Measurements from ENCODE around the gene SMPD4. TPM values are rescaled to one million over a fixed set of nuclear protein-coding genes. Genes with fewer than 3 reads are reported as not detected.
"Not testable (repeated sequence)": the region's sequence is repeated elsewhere in the genome, so short reads cannot be mapped to it uniquely, and the experiment has no call there.

The SMPD4 gene
- total and polyA plus RNA-seq, 5 donors, result 19.9 to 24.8 (median 24.1) TPM

DNA sequence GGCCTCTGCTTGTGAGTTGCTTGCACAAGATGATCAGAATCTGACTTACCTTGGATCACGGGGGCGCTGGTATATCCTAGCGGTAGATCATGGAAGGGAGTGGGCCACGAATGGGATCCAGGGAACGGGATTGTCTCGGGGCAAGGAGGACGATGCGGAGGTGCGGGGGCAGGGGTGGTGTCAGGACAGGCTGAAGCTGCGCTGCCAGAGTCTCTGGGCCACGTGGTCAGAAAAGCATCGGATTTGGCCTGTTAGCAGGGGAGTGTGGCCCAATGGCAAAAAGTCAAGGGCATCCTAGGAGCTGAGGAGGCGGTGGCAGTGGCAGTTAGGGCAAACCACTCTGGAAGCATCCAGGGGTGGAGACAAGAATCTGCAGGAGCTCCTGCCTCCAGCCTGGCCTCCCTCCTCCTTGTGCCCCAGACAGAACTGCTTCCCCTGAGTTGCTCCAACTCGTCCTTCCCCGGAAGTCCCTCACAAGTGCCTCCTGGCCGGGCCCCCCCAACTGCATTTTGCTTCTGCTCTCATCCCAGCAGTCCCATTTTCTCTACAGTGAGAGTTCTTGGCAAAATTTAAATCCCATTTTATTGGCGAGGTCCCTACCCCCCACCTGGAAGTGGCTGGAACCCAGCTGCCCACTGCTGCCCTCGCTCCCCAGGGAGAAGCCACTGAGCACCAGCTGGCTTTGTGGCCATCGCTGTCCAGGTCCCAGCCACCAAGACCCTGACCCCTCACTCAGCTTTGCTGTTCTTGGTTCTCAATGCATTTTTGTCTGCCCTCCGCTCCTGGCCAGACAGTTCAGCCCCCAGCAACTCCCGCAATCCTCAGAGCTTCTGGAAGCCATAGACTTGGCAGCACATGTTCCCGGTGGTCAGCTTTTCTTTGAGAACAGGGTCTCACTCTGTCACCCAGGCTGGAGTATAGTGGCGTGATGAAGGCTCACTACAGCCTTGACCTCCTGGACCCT lies 30.9 kb downstream of the SMPD4 start:
- H3K27ac ChIP-seq (ENCODE audit: low read length), result no peak overlapping the region
- no peak for ATAC-seq
- 86% methylated on average over 23 of the region's 23 CpGs for WGBS
- no peak overlapping the region for H3K4me3 ChIP-seq (ENCODE audit: low read length)
- intact Hi-C loops (cut with DNase I), result no loop called here
- no peaks in the 10 kb centered on the region for H3K9me3 ChIP-seq (ENCODE audit: control insufficient read depth, low read length)
- DNase-seq, result no peak
- no peaks in the 10 kb centered on the region for H3K27me3 ChIP-seq (ENCODE audit: control insufficient read depth, insufficient read depth)
- H3K4me1 ChIP-seq (ENCODE audit: control insufficient read depth, insufficient read depth, low read length), result no peaks in the 10 kb centered on the region

DNA sequence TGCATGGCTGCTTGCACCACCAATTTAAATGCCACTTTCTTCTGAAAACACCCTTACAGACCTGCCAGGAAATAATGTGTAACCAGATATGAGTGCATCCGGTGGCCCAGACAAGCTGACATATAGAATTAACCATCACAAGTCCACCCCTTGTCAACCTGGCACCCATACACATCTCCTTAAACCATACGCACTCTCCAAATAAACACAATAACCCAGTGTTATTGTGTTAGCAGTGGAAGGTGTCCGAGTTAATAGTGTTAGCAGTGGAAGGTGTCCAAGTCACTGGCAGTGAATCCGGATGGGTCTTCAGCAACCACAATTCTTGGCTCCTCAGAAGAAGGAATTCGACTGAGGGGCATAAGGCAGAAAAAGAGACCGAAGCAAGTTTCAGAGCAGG lies 32.9 kb downstream of the SMPD4 start:
- DNase-seq; H3K4me1 ChIP-seq (ENCODE audit: control insufficient read depth, insufficient read depth, low read length); ATAC-seq; H3K27ac ChIP-seq (ENCODE audit: low read length); H3K9me3 ChIP-seq (ENCODE audit: control insufficient read depth, low read length); intact Hi-C loops (cut with DNase I); H3K4me3 ChIP-seq (ENCODE audit: low read length); H3K27me3 ChIP-seq (ENCODE audit: control insufficient read depth, insufficient read depth): not testable (repeated sequence)
- 51% methylated on average over 6 of the region's 6 CpGs for WGBS

DNA sequence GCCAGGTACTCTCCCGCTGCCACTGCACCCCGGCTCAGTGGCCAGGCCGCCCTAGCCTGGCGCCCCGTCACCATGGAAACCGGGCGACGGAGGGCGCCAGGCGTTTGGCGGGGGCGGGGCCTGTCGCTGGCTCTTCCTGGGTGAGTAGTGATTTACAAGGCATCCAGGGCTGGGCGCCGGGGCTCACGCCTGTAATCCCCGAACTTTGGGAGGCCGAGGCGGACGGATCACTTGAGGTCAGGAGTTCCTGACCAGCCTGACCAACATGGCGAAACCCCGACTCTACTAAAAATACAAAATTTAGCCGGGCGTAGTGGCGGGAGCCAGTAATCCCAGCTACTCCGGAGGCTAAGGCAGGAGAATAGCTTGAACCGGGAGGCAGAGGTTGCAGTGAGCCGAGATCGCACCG lies 36.4 kb downstream of the SMPD4 start, which contains the start of gene CCDC74B:
CCDC74B (minus strand) TSS at position 107 of the 409 bp plus-strand sequence. CDS start 116 bp downstream, outside the sequence.
- intact Hi-C loops (cut with DNase I); H3K9me3 ChIP-seq (ENCODE audit: control insufficient read depth, low read length); H3K27me3 ChIP-seq (ENCODE audit: control insufficient read depth, insufficient read depth); H3K4me1 ChIP-seq (ENCODE audit: control insufficient read depth, insufficient read depth, low read length); H3K27ac ChIP-seq (ENCODE audit: low read length): not testable (repeated sequence)
- DNase-seq (peak; percentile 64 to 86 (median 85)), ATAC-seq (peak; percentile 84 to 86)
- WGBS, result 9% methylated on average over 29 of the region's 30 CpGs
- H3K4me3 ChIP-seq (ENCODE audit: low read length), result peak within 1 kb of the TSS; percentile 32

DNA sequence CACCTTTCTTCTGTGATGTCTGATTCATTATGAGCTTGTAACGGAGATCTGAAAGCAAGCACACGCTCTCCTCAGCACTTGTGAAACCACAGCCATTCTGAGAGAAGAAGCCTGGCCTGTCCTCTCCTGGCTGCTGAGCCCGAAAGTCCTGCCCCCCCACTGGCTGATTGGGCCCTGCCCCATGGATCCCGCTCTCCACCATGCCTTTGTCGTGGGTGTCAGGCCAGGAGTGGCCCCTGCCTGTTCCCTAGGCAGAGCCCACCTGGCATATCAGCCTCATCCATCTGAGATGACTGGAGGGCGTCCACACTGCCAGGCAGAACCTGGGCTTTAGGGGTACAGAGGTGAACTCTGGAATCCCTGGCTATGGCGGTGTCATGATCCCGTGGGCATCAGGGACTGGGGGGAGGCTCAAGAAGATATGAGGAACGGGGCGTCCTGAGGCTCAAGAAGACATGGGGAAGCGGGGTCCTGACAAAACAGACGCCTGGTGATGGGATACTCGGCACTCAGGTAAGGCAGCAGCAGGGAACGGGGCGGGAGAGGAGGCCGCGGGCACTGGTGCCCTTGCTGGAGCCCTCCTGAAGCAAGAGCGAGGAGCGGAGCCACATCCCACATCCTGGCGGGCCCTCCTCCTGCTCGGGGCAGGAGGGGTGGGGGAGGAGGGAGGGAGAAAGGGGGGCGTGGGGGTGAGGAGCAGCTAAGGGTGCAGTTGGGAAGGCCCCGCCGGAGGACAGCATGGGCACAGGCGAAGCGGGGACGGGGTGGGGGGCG lies 37.9 kb downstream of the SMPD4 start:
- ATAC-seq; H3K27ac ChIP-seq (ENCODE audit: low read length); H3K9me3 ChIP-seq (ENCODE audit: control insufficient read depth, low read length); DNase-seq; H3K4me1 ChIP-seq (ENCODE audit: control insufficient read depth, insufficient read depth, low read length); H3K27me3 ChIP-seq (ENCODE audit: control insufficient read depth, insufficient read depth); intact Hi-C loops (cut with DNase I); H3K4me3 ChIP-seq (ENCODE audit: low read length): not testable (repeated sequence)
- WGBS, result 45% methylated on average over 25 of the region's 28 CpGs

- WGBS, result 74% methylated on average over 13 of the region's 13 CpGs
Observed at GRCh38 chr2:130142396-130143265, 38.8 kb downstream of the SMPD4 start.

DNA sequence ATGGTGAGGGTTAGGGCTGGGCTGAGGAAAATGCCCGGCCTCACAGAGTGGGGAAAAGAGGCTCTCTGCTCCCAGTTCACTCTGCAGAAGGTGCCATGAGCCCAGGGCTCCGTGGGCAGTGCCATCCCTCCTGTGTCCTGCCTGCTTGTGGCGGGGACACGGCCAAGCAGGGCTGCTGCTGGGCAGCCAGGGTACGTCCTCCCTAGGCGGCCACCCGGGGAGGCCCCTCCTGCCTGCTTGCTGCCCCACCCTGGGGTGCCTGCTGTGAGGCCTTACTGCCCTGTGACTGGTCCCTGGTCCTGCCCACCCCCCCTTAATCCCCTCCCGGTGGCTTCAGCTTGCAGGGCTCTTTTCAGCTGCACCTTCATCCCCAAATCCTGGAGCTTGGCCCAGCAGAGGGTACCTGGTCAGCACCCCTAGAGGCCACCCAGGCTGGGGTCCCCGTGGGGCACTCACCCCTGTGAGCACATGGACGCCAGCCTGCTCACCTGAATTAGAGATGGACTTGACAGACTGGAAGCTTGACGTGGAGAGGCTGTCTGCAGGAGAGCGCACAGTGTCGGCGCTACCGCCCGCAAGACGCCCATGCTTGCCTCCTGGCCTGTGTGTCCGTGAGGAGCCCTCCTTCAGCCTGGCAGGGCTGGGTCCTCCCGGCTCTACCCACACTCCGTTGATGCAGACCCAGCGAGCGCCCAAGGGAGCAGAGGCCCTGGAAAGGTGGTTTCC lies 39.6 kb downstream of the SMPD4 start:
- H3K4me1 ChIP-seq (ENCODE audit: control insufficient read depth, insufficient read depth, low read length); ATAC-seq; H3K27ac ChIP-seq (ENCODE audit: low read length); H3K27me3 ChIP-seq (ENCODE audit: control insufficient read depth, insufficient read depth); H3K4me3 ChIP-seq (ENCODE audit: low read length); H3K9me3 ChIP-seq (ENCODE audit: control insufficient read depth, low read length); intact Hi-C loops (cut with DNase I); DNase-seq: not testable (repeated sequence)
- 85% methylated on average over 17 of the region's 22 CpGs for WGBS

More at GRCh38 chr2:130142396-130143265, 38.8 kb downstream of the SMPD4 start:
- DNase-seq; intact Hi-C loops (cut with DNase I); H3K9me3 ChIP-seq (ENCODE audit: control insufficient read depth, low read length); H3K27ac ChIP-seq (ENCODE audit: low read length); ATAC-seq; H3K4me1 ChIP-seq (ENCODE audit: control insufficient read depth, insufficient read depth, low read length); H3K27me3 ChIP-seq (ENCODE audit: control insufficient read depth, insufficient read depth); H3K4me3 ChIP-seq (ENCODE audit: low read length): not testable (repeated sequence)

DNA sequence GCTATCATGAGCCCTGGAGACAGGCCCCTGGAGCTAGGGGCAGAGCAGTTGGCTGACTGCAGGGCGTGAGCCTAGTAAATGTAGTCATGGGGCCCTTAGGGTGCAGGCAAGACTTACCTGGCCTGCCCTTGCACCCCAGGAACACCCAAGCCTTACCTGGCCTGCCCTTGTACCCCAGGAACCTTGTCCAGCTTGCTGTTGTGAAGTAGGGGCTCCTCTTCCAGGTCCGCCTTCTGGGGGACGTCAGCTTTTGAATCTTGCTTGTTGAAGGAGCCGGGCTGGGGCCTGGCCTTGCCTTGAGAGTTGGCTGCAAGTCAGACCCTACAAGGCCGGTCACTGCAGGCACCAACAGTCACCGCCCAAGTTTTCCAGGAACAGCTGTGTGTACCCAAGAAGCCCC lies 40.4 kb downstream of the SMPD4 start:
- H3K27ac ChIP-seq (ENCODE audit: low read length); H3K4me1 ChIP-seq (ENCODE audit: control insufficient read depth, insufficient read depth, low read length); H3K9me3 ChIP-seq (ENCODE audit: control insufficient read depth, low read length); H3K4me3 ChIP-seq (ENCODE audit: low read length); DNase-seq; H3K27me3 ChIP-seq (ENCODE audit: control insufficient read depth, insufficient read depth); ATAC-seq; intact Hi-C loops (cut with DNase I): not testable (repeated sequence)
- WGBS, result 92% methylated on average over 4 of the region's 6 CpGs

DNA sequence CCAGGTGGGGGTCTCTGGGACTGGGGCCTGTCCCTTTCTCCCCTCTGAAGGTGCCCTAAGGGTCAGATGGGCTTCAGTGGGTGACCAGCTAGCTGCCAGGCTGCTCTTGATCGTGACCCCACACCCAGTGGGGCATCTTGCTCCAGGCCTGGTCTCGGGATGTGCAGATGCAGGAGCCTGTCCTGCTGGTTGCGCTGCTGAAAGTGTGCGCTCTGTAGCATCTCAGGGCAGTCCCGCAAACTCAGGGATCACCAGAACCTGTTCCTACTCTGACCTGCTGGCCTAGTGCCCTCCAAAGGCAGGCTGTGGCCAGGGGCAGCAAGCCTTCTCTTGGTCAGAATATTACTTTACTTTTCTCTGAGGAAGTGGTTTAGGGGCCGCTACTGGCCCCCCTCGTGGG lies 40.9 kb downstream of the SMPD4 start:
- H3K9me3 ChIP-seq (ENCODE audit: control insufficient read depth, low read length); H3K27ac ChIP-seq (ENCODE audit: low read length); H3K4me1 ChIP-seq (ENCODE audit: control insufficient read depth, insufficient read depth, low read length); H3K27me3 ChIP-seq (ENCODE audit: control insufficient read depth, insufficient read depth); DNase-seq; intact Hi-C loops (cut with DNase I); ATAC-seq; H3K4me3 ChIP-seq (ENCODE audit: low read length): not testable (repeated sequence)
- 94% methylated on average over 7 of the region's 7 CpGs for WGBS

DNA sequence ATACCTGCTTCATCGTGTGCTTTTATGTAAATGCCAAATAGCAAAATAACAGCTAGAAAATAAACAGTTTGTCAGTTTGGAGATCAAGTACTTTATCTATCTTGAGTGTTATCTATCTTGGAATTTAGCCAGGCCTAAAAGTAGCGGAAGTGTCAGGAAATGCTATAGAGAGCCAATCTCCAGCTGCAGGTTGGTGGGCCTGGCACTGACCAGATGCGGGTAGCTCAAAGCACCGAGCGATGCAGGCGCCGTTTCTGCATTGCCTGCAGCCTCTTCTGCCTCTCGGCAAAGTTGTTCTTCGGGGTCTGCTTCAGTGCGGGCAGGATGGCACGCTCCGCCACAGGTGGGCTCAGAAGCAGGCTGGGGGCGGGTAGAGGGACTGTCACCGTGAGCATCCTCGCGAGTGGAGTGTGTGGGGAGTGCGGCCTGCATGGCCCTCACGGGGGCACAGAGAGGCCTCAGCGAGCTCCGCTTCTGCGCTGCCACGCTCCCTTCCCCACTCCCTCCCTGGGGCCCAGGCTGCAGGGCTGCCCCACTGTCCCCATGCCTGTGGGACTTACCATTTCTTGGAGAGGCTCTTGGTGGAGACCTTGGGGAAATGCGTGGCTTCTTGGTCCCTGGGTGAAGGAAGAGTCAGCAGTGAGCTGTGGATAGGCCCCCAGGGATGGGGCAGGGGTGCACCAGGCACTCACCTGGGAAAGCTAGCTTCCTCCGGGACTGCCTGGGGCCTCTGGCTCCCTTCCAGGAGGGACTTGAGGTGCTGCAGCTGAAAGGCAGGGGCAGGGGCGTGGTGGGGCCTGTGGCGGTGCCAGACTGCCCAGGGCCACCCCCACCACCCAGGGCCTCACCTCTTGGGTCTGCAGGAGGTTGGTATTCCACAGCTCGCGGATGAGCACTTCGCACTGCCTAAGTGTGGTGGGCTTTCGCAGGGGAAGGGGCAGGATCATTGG lies 41.8 kb downstream of the SMPD4 start:
- H3K27ac ChIP-seq (ENCODE audit: low read length); DNase-seq; H3K27me3 ChIP-seq (ENCODE audit: control insufficient read depth, insufficient read depth); H3K4me1 ChIP-seq (ENCODE audit: control insufficient read depth, insufficient read depth, low read length); ATAC-seq; H3K4me3 ChIP-seq (ENCODE audit: low read length); H3K9me3 ChIP-seq (ENCODE audit: control insufficient read depth, low read length); intact Hi-C loops (cut with DNase I): not testable (repeated sequence)
- WGBS, result 83% methylated on average over 29 of the region's 30 CpGs
